Mucosa of rectum (tissue), 2 donors: ENCODE measurements around the gene UBAP1L.

Source experiments
- H3K27ac ChIP-seq, 2 donors: one replicate each; pipeline ENCODE4 v1.7.0; 2013; ENCODE audit warnings: inconsistent platforms in 2 of 2, low read depth in 2 of 2, low read length in 2 of 2
- H3K27me3 ChIP-seq, 2 donors: one replicate each; pipeline ENCODE4 v1.7.0; 2013; ENCODE audit warnings: low read length in 2 of 2; ENCODE audit not compliant: control insufficient read depth in 2 of 2, insufficient read depth in 2 of 2
- H3K36me3 ChIP-seq, 2 donors: one replicate each; pipeline ENCODE4 v1.7.0; 2013; ENCODE audit warnings: low read length in 2 of 2; ENCODE audit not compliant: control insufficient read depth in 2 of 2, insufficient read depth in 2 of 2
- H3K4me1 ChIP-seq, 2 donors: one replicate each; pipeline ENCODE4 v1.7.0; 2013; ENCODE audit warnings: low read length in 2 of 2, mild to moderate bottlenecking in 1 of 2; ENCODE audit not compliant: control insufficient read depth in 2 of 2, insufficient read depth in 2 of 2
- H3K4me3 ChIP-seq, 2 donors: one replicate each; pipeline ENCODE4 v1.7.0; 2013; ENCODE audit warnings: low read length in 2 of 2
- H3K9ac ChIP-seq, 2 donors: one replicate each; pipeline ENCODE4 v1.7.0; 2013; ENCODE audit warnings: low read length in 2 of 2, low read depth in 1 of 2, mild to moderate bottlenecking in 1 of 2
- H3K9me3 ChIP-seq, 2 donors: one replicate each; pipeline ENCODE4 v1.7.0; 2013; ENCODE audit warnings: low read length in 2 of 2; ENCODE audit not compliant: control insufficient read depth in 2 of 2
- donor health status: healthy.
- donor health status: Normal muscosa, but diverticular disease.

UBAP1L gene

GRCh38 chr15:65058394-65059368, 56.3 kb downstream of the UBAP1L start:
- no peaks in the 10 kb centered on the region for H3K9me3 ChIP-seq
- H3K27me3 ChIP-seq, result no peaks in the 10 kb centered on the region
- H3K4me3 ChIP-seq, result no peak overlapping the region
- H3K4me1 ChIP-seq, result peaks cover 15 to 16% of the 10 kb centered on the region in 2 donors
- peaks cover 0 to 7% of the 10 kb centered on the region in 2 donors for H3K36me3 ChIP-seq
- no peak overlapping the region for H3K9ac ChIP-seq
- H3K27ac ChIP-seq, result no peak overlapping the region

DNA sequence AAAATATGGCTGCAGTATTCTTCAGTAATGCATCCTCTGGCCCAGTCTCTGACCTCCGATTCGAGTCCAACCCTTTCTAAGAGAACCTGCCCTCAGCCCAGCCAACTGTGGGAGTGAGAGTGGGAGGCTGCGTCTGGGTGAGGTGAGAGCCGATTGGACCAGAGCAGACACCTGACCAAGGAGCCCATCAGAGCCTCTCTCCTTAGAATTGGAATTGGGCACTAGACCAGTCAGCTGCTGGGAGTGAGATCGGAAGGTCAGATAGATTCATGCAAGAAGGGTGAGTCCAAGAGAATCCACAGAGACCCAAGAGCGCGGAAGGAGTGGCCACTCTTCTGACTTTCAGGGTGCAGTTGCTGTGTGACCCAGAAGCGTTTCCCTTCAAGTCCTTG, 57.5 kb downstream of the UBAP1L start:
- Histone ChIP-seq H3K27ac (peak overlapping the region in 1 of 2 donors; percentile 38), H3K36me3 (peaks cover 3 to 10% of the 10 kb centered on the region in 2 donors), H3K4me3 (no peak overlapping the region), H3K27me3 (no peaks in the 10 kb centered on the region), H3K4me1 (peaks cover 14 to 15% of the 10 kb centered on the region in 2 donors), H3K9ac (no peak overlapping the region), H3K9me3 (no peaks in the 10 kb centered on the region)

DNA sequence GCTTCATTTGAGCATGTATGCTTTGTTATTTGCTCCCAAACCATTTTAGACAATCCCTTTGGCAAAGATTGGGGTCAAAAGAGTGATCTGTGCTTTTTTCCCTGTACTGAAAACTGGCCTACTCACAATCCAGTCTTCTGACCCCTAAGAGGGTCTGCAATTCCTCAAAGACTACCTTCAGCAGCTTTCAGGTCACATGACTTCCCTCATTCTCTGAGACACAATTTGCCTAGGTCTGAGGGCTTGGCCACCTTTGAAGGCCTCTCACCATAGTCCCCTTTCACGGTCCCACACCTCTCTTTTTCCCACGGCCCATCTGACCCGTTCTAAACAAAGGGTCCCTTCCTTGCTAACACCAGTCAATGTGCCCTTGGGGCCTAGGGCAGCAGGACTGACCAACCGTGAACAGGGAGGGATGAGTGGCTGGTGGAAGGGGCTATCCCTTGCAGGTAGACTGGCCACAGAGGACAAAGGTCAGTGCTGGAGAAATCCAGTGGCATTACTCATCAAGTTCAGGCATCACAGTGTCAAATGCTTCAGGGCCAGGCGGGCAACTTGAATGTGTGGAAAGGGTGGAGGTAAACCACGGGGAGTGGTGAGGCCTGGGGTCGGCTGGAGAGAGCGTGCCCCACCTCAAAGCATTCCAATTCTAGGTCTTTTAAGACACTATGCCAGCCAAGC, 58.0 kb downstream of the UBAP1L start:
- Histone ChIP-seq H3K4me1 (peaks cover 14 to 15% of the 10 kb centered on the region in 2 donors), H3K9ac (no peak overlapping the region), H3K27me3 (no peaks in the 10 kb centered on the region), H3K36me3 (peaks cover 3 to 12% of the 10 kb centered on the region in 2 donors), H3K27ac (peak overlapping the region in 1 of 2 donors; percentile 38), H3K4me3 (no peak overlapping the region), H3K9me3 (no peaks in the 10 kb centered on the region)

GRCh38 chr15:65056106-65056505, 58.9 kb downstream of the UBAP1L start:
- Histone ChIP-seq H3K9ac (no peak overlapping the region), H3K4me1 (peaks cover 12 to 14% of the 10 kb centered on the region in 2 donors), H3K27me3 (no peaks in the 10 kb centered on the region), H3K36me3 (peaks cover 8 to 17% of the 10 kb centered on the region in 2 donors), H3K27ac (no peak overlapping the region), H3K4me3 (no peak overlapping the region), H3K9me3 (no peaks in the 10 kb centered on the region)

GRCh38 chr15:65055201-65055870, 59.7 kb downstream of the UBAP1L start:
- peaks cover 8 to 17% of the 10 kb centered on the region in 2 donors for H3K36me3 ChIP-seq
- peaks cover 12% of the 10 kb centered on the region in 2 donors for H3K4me1 ChIP-seq
- no peak overlapping the region for H3K4me3 ChIP-seq
- no peaks in the 10 kb centered on the region for H3K27me3 ChIP-seq
- no peak overlapping the region for H3K9ac ChIP-seq
- peak overlapping the region; percentile 9 to 45 for H3K27ac ChIP-seq
- H3K9me3 ChIP-seq, result no peaks in the 10 kb centered on the region

DNA sequence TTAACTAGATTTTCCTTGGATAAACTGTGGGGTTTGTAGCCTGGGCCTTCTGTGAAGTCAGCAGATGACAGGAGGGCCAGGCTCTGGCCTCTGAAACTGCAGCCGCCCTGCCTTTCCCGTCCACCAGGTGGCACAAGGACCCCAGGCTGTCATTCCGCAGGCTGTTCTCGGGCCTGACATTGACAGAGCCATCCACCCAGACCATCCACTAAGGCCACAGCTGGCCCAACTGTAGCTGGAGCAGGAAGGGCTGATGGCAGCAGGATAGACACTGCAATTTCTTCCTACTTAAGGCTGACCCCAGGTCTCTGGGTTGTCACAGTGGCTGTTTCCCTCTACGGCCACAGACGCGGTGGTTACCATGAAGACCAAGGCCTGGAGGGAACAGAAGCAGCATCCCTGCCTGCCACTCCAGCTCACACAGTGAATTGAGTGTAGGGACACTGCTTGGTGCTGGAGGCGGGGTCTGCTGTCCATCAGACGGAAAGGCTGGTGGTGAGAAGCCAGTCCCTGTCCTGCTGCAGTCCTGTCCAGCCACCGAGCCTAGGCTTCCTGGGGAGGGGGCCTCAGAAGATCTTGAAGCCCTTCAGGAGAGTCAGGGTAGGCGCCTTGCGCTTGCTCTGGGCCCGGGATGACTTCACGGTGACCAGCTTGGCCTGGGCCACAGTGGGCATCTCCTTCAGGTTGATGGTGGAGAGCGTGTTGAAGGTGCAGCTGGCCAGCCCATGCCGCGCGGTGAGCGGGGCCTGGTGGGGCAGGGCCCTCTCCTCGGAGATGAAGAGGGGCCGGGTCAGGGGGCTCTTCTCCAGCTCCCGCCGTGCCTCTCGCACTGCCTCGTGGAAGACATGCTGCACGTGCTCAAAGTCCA, 60.4 kb downstream of the UBAP1L start:
- peaks cover 17 to 18% of the 10 kb centered on the region in 2 donors for H3K4me1 ChIP-seq
- peak overlapping the region; percentile 9 to 45 for H3K27ac ChIP-seq
- peaks cover 8 to 17% of the 10 kb centered on the region in 2 donors for H3K36me3 ChIP-seq
- no peaks in the 10 kb centered on the region for H3K9me3 ChIP-seq
- H3K27me3 ChIP-seq, result no peaks in the 10 kb centered on the region
- peak overlapping the region in 1 of 2 donors; percentile 34 for H3K9ac ChIP-seq
- H3K4me3 ChIP-seq, result no peak overlapping the region

DNA sequence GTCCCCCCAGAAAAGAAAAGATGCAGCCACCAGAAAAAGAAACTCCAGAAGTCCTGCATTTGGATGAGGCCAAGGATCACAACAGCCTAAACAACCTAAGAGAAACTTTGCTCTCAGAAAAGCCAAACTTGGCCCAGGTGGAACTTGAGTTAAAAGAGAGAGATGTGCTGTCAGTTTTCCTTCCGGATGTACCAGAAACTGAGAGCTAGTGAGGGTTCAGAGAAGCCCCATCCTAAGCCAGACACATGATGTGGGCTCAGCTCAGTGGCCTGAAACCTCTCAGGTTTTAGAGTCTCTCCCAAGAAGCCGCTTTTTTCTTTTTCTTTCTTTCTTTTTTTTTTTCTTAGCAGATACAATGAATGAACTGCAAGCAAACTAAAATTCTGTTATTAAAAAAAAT, 62.0 kb downstream of the UBAP1L start:
- H3K9me3 ChIP-seq, result no peaks in the 10 kb centered on the region
- H3K27me3 ChIP-seq, result no peaks in the 10 kb centered on the region
- peaks cover 8 to 15% of the 10 kb centered on the region in 2 donors for H3K36me3 ChIP-seq
- no peak overlapping the region for H3K27ac ChIP-seq
- H3K9ac ChIP-seq, result no peak overlapping the region
- H3K4me1 ChIP-seq, result peaks cover 20 to 21% of the 10 kb centered on the region in 2 donors
- H3K4me3 ChIP-seq, result no peak overlapping the region

GRCh38 chr15:65051266-65051665, 63.7 kb downstream of the UBAP1L start:
- Histone ChIP-seq H3K4me3 (no peak overlapping the region), H3K27me3 (no peaks in the 10 kb centered on the region), H3K36me3 (peaks cover 12 to 13% of the 10 kb centered on the region in 2 donors), H3K9me3 (no peaks in the 10 kb centered on the region), H3K27ac (no peak overlapping the region), H3K4me1 (peaks cover 12 to 21% of the 10 kb centered on the region in 2 donors), H3K9ac (no peak overlapping the region)

- Histone ChIP-seq H3K27ac (no peak overlapping the region), H3K27me3 (no peaks in the 10 kb centered on the region), H3K9ac (no peak overlapping the region), H3K36me3 (peaks cover 12 to 13% of the 10 kb centered on the region in 2 donors), H3K4me3 (no peak overlapping the region), H3K9me3 (no peaks in the 10 kb centered on the region), H3K4me1 (peaks cover 15 to 19% of the 10 kb centered on the region in 2 donors)
Observed at GRCh38 chr15:65050270-65050669, 64.7 kb downstream of the UBAP1L start.
